DLD1 (cell line): ENCODE data around the gene UVRAG.

Source experiments
- in situ Hi-C: cut with HindIII; loops from 2 replicates; pipeline ENCODE4 v1.10.0; 2017; ENCODE audit warnings: low sequenced_read_pairs

The UVRAG gene

GRCh38 chr11:76131671-76132631, 316.9 kb downstream of the UVRAG start:
- in situ Hi-C loops, result no loop called here

GRCh38 chr11:76134239-76134638, 319.2 kb downstream of the UVRAG start:
- in situ Hi-C loops, result no loop called here

DNA sequence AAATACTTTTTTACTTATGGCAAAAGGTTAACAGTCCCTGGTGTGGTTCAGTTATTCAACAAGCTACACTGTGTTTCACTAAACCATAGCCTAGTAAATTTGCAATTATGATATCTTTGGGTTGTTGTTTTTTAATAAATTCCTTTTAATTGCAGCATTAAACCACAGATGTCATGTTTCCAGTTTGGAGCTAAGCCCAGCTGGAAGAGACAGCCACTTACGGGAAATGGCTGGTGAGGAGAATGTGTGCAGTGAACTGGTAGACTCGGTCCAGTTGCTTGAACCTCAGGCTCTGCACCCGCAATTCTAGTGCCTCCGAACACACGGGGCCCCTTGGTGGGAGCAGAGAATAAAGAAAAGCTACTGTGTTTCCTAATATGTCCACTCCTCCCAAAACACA, 320.5 kb downstream of the UVRAG start:
- in situ Hi-C loops, result no loop called here

DNA sequence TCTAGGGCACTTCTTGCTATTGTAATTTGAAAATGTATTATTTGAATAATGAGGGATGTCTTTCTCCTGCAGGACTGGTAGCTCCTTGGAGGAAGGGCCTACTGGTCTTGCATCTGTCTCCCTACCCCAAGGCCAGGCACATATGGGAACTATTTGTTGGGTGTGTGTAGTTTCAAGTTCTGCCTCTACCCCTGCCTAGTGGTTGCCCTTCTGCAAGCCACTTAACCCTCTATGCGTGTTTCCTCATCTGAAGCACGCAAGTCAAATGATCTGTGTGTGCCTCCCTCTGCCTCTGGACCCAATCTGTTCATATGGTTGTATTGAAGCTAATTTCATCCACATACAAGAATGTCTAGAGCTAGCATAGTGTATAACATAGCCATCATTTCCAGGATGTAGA, 324.3 kb downstream of the UVRAG start:
- in situ Hi-C loops, result no loop called here

DNA sequence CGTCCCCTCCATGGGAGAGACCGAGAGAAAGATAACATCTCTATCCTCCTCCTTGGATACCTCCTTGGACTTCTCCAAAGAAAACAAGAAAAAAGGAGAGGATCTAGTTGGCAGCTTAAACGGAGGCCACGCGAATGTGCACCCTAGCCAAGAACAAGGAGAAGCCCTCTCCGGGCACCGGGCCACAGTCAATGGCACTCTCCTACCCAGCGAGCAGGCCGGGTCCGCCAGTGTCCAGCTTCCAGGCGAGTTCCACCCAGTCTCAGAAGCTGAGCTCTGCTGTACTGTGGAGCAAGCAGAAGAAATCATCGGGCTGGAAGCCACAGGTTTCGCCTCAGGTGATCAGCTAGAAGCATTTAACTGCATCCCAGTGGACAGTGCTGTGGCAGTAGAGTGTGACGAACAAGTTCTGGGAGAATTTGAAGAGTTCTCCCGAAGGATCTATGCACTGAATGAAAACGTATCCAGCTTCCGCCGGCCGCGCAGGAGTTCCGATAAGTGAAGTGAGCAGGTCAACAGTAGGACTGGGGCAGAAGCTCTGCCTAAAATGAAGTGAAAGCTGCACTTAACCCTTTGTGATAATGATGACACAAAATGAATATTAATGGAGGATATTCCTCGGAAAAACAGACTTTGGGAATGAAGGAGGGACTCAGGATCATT, 326.0 kb downstream of the UVRAG start:
- in situ Hi-C loops, result no loop called here

GRCh38 chr11:76141901-76142588, 327.0 kb downstream of the UVRAG start:
- in situ Hi-C loops, result no loop called here

GRCh38 chr11:76143274-76143673, 328.3 kb downstream of the UVRAG start:
- in situ Hi-C loops, result no loop called here

DNA sequence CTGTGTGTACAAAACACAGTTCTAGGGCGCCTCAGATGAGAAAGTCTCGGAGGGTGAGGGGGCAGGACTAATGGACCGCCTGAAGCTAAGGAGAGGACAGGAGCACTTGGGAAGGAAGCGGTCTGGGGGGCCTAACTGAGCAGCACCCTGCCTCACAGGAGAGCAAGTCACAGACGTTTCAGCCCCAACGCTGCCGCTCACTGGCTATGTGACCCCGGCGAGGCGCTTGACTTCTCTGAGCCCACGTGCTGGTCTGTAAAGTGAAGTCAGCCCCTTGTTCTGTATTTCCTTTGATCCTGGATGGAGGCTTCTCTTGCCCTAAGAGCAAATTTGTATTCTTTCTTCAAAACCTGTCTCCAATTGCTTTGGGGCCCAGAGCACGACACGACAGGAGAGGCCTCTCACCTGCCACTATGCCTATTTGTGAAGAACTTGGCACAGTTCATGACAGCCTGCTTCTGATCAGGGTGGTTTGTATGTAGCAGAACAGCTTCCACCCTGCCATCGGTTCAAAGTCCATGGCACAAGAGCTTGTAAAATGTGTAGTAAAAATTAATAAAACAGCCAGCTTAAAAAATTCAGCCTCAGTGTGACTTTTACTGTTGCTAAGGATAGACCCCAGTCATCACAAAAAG, 332.2 kb downstream of the UVRAG start:
- in situ Hi-C loops, result no loop called here

- in situ Hi-C loops, result no loop called here
Observed at GRCh38 chr11:76148231-76148630, 333.2 kb downstream of the UVRAG start.

GRCh38 chr11:76148941-76149613, 334.1 kb downstream of the UVRAG start:
- in situ Hi-C loops, result no loop called here

- in situ Hi-C loops, result no loop called here
Observed at GRCh38 chr11:76149713-76150112, 334.7 kb downstream of the UVRAG start.

DNA sequence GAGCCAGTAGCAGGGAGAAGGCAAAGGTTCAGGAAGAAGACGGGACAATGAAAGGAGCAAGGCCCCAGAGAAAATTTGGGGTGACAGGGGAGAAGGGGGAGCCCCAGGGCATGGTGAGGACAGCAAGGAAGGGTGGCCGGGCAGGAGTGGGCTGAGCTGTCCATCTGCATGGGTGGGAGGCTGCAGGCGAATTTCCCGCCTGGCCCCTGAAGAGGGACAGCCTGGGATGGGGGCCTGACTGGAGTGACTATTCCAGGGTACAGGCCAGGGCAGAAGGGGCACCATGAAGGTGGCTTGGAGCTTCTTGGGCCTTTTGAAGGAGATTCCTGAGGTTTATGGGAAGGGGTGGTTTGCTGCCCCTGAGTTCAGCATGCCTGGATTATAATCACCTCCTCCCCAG, 335.1 kb downstream of the UVRAG start:
- in situ Hi-C loops, result no loop called here

- in situ Hi-C loops, result no loop called here
Observed at GRCh38 chr11:76151556-76152085, 336.6 kb downstream of the UVRAG start.

DNA sequence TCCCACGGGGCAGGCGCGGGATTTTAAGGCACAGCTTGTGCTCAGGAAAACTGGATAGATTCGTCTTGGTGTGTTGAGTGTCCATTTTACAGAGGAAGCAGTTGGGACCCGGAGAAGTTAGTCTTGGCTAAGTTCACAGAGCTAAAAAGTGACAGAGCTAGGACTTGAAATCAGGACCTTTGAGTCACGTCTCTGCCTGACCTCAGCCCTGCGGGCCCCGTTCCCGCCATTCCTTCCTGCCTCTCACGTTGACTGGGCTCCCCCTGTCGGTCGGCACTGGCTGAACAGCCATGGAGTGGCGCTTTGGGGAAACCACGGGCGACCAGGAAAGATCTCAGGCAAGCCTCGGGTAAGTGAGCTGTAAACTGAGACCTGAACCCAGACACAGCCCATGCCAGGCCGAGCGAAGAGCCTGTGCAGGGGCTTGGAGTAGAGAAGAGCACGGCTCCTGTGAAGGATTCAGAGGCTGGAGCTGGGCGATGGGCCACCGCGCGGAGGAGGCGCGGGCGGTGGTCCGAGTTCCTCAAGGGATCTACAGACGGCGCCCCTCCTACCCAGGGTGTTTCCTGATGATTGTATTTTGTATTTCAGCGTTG, 337.2 kb downstream of the UVRAG start:
- in situ Hi-C loops, result no loop called here

GRCh38 chr11:76152741-76153570, 337.9 kb downstream of the UVRAG start:
- in situ Hi-C loops, result no loop called here

DNA sequence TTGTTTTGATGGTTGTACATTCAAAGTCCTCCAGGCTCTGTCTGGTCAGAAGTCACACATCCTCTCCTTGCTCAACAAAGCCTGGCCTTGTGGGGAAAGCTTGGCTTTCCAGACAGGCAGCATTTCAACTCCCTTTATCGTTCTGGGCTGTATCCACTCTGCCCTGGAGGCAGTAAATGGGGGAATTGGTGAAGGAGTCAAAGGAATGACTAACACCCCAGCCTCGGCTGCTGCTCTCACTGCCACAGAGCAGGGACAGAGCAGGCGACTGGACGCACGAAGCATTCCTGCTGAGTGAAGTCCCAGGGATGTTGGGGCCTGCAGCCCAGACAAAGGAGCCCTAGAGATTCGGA, 338.5 kb downstream of the UVRAG start:
- in situ Hi-C loops, result no loop called here

GRCh38 chr11:76155500-76156227, 340.7 kb downstream of the UVRAG start:
- in situ Hi-C loops, result no loop called here

- in situ Hi-C loops, result no loop called here
Observed at GRCh38 chr11:76156971-76157427, 342.0 kb downstream of the UVRAG start.
